Keratinocyte (primary cell): ENCODE results near the gene SLC10A6. TPM values are rescaled to one million over a fixed set of nuclear protein-coding genes. Genes with fewer than 3 reads are reported as not detected.

ENCODE experiments used
- DNase-seq: peaks from one replicate; pipeline ENCODE4 v3.0.0-alpha.2; 2011; ENCODE audit warnings: low read depth, missing footprints, low spot score
- FAIRE-seq: peaks from 2 replicates; lab custom pipeline; 2011; peaks lifted over from hg19 to GRCh38; lab: Jason Lieb, UNC
- H2AFZ ChIP-seq: 2 replicates; pipeline ENCODE4 v1.6.0; 2012; ENCODE audit warnings: low read length, control low read depth, inconsistent platforms; ENCODE audit not compliant: control insufficient read depth
- H3K27ac ChIP-seq: 2 replicates; pipeline ENCODE4 v1.5.1; 2011; ENCODE audit warnings: low read length; ENCODE audit not compliant: control insufficient read depth, insufficient read depth
- H3K27me3 ChIP-seq: 3 replicates; pipeline ENCODE4 v1.6.0; 2011; ENCODE audit warnings: low read length; ENCODE audit not compliant: control insufficient read depth, insufficient read depth; ENCODE audit errors: extremely low read depth
- H3K36me3 ChIP-seq, 2 experiments: 2 replicates in 1 of 2; 3 replicates in 1 of 2; pipeline ENCODE4 v1.5.1; 2011; ENCODE audit warnings: low read length in 2 of 2, mild to moderate bottlenecking in 1 of 2; ENCODE audit not compliant: control insufficient read depth in 2 of 2, insufficient read depth in 2 of 2; ENCODE audit errors: extremely low read depth in 1 of 2
- H3K4me1 ChIP-seq: 3 replicates; pipeline ENCODE4 v1.5.1; 2011; ENCODE audit warnings: low read length; ENCODE audit not compliant: control insufficient read depth, insufficient read depth; ENCODE audit errors: extremely low read depth
- H3K4me2 ChIP-seq: 3 replicates; pipeline ENCODE4 v1.6.0; 2011; ENCODE audit warnings: low read depth, low read length; ENCODE audit not compliant: control insufficient read depth, insufficient read depth; ENCODE audit errors: extremely low read depth
- H3K4me3 ChIP-seq, 3 experiments: fragments of 200-600 bp in 1 of 3; sonication (generic) in 1 of 3; 2 replicates in 2 of 3; 3 replicates in 1 of 3; pipeline ENCODE4 v1.5.1; 2011 to 2016; ENCODE audit warnings: low read length in 3 of 3, mild to moderate bottlenecking in 3 of 3, control low read depth in 2 of 3, inconsistent platforms in 1 of 3, low read depth in 1 of 3, mixed read lengths in 1 of 3, mixed run types in 1 of 3, moderate library complexity in 1 of 3; ENCODE audit not compliant: control insufficient read depth in 2 of 3, insufficient read depth in 2 of 3; ENCODE audit errors: extremely low read depth in 1 of 3
- H3K79me2 ChIP-seq: 2 replicates; pipeline ENCODE4 v1.6.0; 2012; ENCODE audit warnings: low read length; ENCODE audit not compliant: control insufficient read depth, insufficient read depth
- H3K9ac ChIP-seq: 3 replicates; pipeline ENCODE4 v1.6.0; 2011; ENCODE audit warnings: low read length; ENCODE audit not compliant: control insufficient read depth, insufficient read depth; ENCODE audit errors: extremely low read depth
- H3K9me1 ChIP-seq: 3 replicates; pipeline ENCODE4 v1.6.0; 2011; ENCODE audit warnings: low read length; ENCODE audit not compliant: control insufficient read depth, insufficient read depth; ENCODE audit errors: extremely low read depth
- H3K9me3 ChIP-seq: 2 replicates; pipeline ENCODE4 v1.5.1; 2012; ENCODE audit warnings: low read depth, low read length; ENCODE audit not compliant: control insufficient read depth
- H4K20me1 ChIP-seq: 3 replicates; pipeline ENCODE4 v1.6.0; 2011; ENCODE audit warnings: low read length; ENCODE audit not compliant: control insufficient read depth, insufficient read depth; ENCODE audit errors: extremely low read depth
- EZH2 ChIP-seq: IDR thresholded peaks from one replicate; pipeline ENCODE4 v1.6.1; 2012; ENCODE audit warnings: inconsistent platforms, mild to moderate bottlenecking, low read length, moderate library complexity
- dilution Hi-C: fragments of 300-500 bp; cut with MboI; formaldehyde crosslinking; loops from one replicate; pipeline ENCODE4 v1.7.0; 2020; ENCODE audit warnings: low sequenced_read_pairs; ENCODE audit not compliant: extremely low pct_ligation_motif_present
- polyA plus RNA-seq, 5 experiments: library from polyadenylated mRNA; depleted of rRNA in 3 of 5; stranded (reverse) in 3 of 5; stranded (forward) in 1 of 5; unstranded in 1 of 5; fragments of >200 nt; gene quantifications; 1 replicate in 1 of 5; 2 replicates in 3 of 5; 3 replicates in 1 of 5; pipeline versions ENCODE4 v1.2.1 to v1.2.3, GENCODE V29; 2011 to 2012; ENCODE audit warnings: missing spikeins in 2 of 5, low read depth in 1 of 5, low replicate concordance in 1 of 5
- TF ChIP-seq, protein P1 (sequence below), 3 experiments: IDR thresholded peaks in 1 of 3; conservative IDR thresholded peaks in 1 of 3; optimal IDR thresholded peaks in 1 of 3; 2 replicates in 2 of 3; 3 replicates in 1 of 3; pipeline versions ENCODE3 to v1.5.1; 2011; ENCODE audit warnings: low read length in 3 of 3, mild to moderate bottlenecking in 3 of 3, moderate library complexity in 2 of 3, control low read depth in 1 of 3, inconsistent platforms in 1 of 3; ENCODE audit not compliant: insufficient read depth in 2 of 3; ENCODE audit errors: extremely low read depth in 1 of 3

Gene SLC10A6
- polyA plus RNA-seq, 1 donor (not counting 4 experiments of a cell fraction or from before 2014, with no cell fraction given) = 27.7 TPM

DNA sequence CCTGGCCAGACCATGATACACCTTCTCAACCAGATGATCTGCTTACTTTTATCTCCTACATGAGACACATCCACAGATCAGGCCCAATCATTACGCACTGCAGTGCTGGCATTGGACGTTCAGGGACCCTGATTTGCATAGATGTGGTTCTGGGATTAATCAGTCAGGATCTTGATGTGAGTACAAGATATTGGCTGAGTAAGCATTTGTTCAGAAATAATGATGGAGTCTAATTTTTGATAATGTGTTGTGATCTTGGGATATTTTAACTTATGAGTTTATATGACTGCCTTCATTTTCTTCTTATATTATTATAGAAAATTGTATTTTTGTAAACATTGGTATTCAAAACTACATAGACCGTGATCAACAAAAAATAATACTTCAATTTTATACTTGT lies 39.4 kb downstream of the SLC10A6 start:
- H3K9me1 ChIP-seq = no peaks in the 10 kb centered on the region
- no peaks in the 10 kb centered on the region for H3K79me2 ChIP-seq
- no peak overlapping the region for H3K4me2 ChIP-seq
- dilution Hi-C loops = no loop called here
- H3K36me3 ChIP-seq = peaks cover 16 to 28% of the 10 kb centered on the region in 2 experiments
- H3K27ac ChIP-seq = no peak overlapping the region
- H3K27me3 ChIP-seq = no peaks in the 10 kb centered on the region
- no peak for FAIRE-seq
- no peak overlapping the region for H3K9ac ChIP-seq
- no peak for DNase-seq
- H3K9me3 ChIP-seq = no peaks in the 10 kb centered on the region
- no peaks in the 10 kb centered on the region for H3K4me1 ChIP-seq
- H3K4me3 ChIP-seq = no peak overlapping the region
- H2AFZ ChIP-seq = no peak overlapping the region
- TF ChIP-seq, protein P1, sequence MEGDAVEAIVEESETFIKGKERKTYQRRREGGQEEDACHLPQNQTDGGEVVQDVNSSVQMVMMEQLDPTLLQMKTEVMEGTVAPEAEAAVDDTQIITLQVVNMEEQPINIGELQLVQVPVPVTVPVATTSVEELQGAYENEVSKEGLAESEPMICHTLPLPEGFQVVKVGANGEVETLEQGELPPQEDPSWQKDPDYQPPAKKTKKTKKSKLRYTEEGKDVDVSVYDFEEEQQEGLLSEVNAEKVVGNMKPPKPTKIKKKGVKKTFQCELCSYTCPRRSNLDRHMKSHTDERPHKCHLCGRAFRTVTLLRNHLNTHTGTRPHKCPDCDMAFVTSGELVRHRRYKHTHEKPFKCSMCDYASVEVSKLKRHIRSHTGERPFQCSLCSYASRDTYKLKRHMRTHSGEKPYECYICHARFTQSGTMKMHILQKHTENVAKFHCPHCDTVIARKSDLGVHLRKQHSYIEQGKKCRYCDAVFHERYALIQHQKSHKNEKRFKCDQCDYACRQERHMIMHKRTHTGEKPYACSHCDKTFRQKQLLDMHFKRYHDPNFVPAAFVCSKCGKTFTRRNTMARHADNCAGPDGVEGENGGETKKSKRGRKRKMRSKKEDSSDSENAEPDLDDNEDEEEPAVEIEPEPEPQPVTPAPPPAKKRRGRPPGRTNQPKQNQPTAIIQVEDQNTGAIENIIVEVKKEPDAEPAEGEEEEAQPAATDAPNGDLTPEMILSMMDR (optimal IDR thresholded peaks at IDR 0.05 in 1 of 3, IDR thresholded peaks at IDR 0.05 in 1 of 3, conservative IDR thresholded peaks at IDR 0.05 in 1 of 3; ENCODE audit: extremely low read depth in 1 of 3, insufficient read depth in 2 of 3, low read length in 3 of 3) = no peak
- TF ChIP-seq EZH2 = no peak
- H4K20me1 ChIP-seq = no peaks in the 10 kb centered on the region

DNA sequence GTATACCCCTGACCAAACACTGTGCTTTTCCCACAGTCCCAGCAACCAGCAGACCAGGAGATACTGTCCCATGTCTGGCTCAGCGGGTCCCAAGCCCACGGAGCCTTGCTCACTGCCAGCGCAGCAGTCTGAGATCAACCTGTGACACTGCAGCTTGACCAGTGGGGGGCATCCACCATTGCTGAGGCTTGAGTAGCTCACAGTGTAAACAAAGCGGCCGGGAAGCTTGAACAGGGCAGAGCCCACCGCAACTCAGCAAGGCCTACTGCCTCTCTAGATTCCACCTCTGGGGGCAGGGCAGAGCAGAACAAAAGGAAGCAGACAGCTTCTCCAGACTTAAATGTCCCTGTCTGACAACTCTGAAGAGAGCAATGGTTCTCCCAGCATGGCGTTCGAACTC lies 58.1 kb downstream of the SLC10A6 start:
- no peak overlapping the region for H3K4me3 ChIP-seq
- H2AFZ ChIP-seq = no peak overlapping the region
- DNase-seq = no peak
- no peaks in the 10 kb centered on the region for H3K9me3 ChIP-seq
- no peaks in the 10 kb centered on the region for H3K27me3 ChIP-seq
- H3K27ac ChIP-seq = no peak overlapping the region
- H3K79me2 ChIP-seq = no peaks in the 10 kb centered on the region
- no peak for TF ChIP-seq EZH2
- TF ChIP-seq, protein P1 (optimal IDR thresholded peaks at IDR 0.05 in 1 of 3, IDR thresholded peaks at IDR 0.05 in 1 of 3, conservative IDR thresholded peaks at IDR 0.05 in 1 of 3; ENCODE audit: extremely low read depth in 1 of 3, insufficient read depth in 2 of 3, low read length in 3 of 3) = peak in 1 of 3 experiments; percentile 0
- H3K4me1 ChIP-seq = no peaks in the 10 kb centered on the region
- dilution Hi-C loops = no loop called here
- H3K36me3 ChIP-seq = peaks cover 4 to 11% of the 10 kb centered on the region in 2 experiments
- no peak overlapping the region for H3K9ac ChIP-seq
- H3K4me2 ChIP-seq = no peak overlapping the region
- no peak for FAIRE-seq
- no peaks in the 10 kb centered on the region for H4K20me1 ChIP-seq
- H3K9me1 ChIP-seq = no peaks in the 10 kb centered on the region
